HCT116 (cell line): ENCODE results near the gene BICDL2. TPM values are rescaled to one million over a fixed set of nuclear protein-coding genes. Genes with fewer than 3 reads are reported as not detected.

ENCODE experiments used
- ATAC-seq: fragments of 200-7000 bp; cut with Tn5 transposase; 2 replicates; pipeline ENCODE4 v1.9.1; 2020; ENCODE audit warnings: mild to moderate bottlenecking, moderate library complexity
- BruUV-seq: library from RNA; stranded (reverse); fragments of 400-500 nt; replicated peaks from 2 replicates; lab custom pipeline; 2021; lab: Mats Ljungman, UMichigan
- CTCF ChIA-PET: fragments of 300-600 bp; sonication (Branson Sonifier 250); formaldehyde crosslinking; loops from one replicate; lab custom pipeline; 2021; ENCODE audit warnings: antibody characterized with exemption; lab: Charles Lee
- POLR2A ChIA-PET: fragments of 300-600, 350-600 bp; sonication (Branson Sonifier 250); formaldehyde crosslinking; loops from one replicate; lab custom pipeline; 2021; ENCODE audit warnings: antibody characterized with exemption; lab: Charles Lee
- RAD21 ChIA-PET, 2 experiments: fragments of 300-600 bp; sonication (Branson Sonifier 250); formaldehyde crosslinking; loops; one replicate each; lab custom pipeline; 2023; ENCODE audit warnings: low total read pairs in 2 of 2; ENCODE audit not compliant: uncharacterized antibody in 2 of 2, unreplicated experiment in 2 of 2, low non-redundant PET in 1 of 2; lab: Charles Lee
- DNase-seq: peaks from one replicate; pipeline ENCODE4 v3.0.0-alpha.2; 2010; ENCODE audit warnings: low read depth, low spot score
- H2AFZ ChIP-seq: fragments of 200-600 bp; shearing (Covaris generic), sonication (generic); 2 replicates; pipeline ENCODE4 v1.6.1; 2017; ENCODE audit warnings: low read depth, mixed run types, mixed read lengths, antibody characterized with exemption, low read length; ENCODE audit not compliant: poor library complexity, severe bottlenecking
- H3K27ac ChIP-seq: 2 replicates; pipeline ENCODE4 v1.5.1; 2012; ENCODE audit warnings: low read depth, low read length
- H3K27me3 ChIP-seq: fragments of 200-600 bp; sonication (generic); 2 replicates; pipeline ENCODE4 v1.6.1; 2016; ENCODE audit warnings: mixed run types, low read length, mixed read lengths; ENCODE audit not compliant: insufficient read depth
- H3K36me3 ChIP-seq, 2 experiments: fragments of 200-500 bp in 1 of 2; fragments of 200-600 bp in 1 of 2; sonication (Bioruptor generic) in 1 of 2; sonication (generic) in 1 of 2; 2 replicates each; pipeline versions ENCODE4 v1.5.1 to v1.6.1; 2014 to 2016; ENCODE audit warnings: low read length in 2 of 2, inconsistent platforms in 1 of 2, mixed read lengths in 1 of 2, mixed run types in 1 of 2; ENCODE audit not compliant: insufficient read depth in 2 of 2, control insufficient read depth in 1 of 2
- H3K4me1 ChIP-seq, 2 experiments: fragments of 200-600 bp in 1 of 2; sonication (generic) in 1 of 2; 2 replicates each; pipeline versions ENCODE4 v1.5.1 to v1.6.1; 2012 to 2017; ENCODE audit warnings: low read length in 2 of 2, inconsistent platforms in 1 of 2, mild to moderate bottlenecking in 1 of 2, mixed read lengths in 1 of 2, mixed run types in 1 of 2, moderate library complexity in 1 of 2; ENCODE audit not compliant: insufficient read depth in 2 of 2, control insufficient read depth in 1 of 2
- H3K4me2 ChIP-seq: fragments of 200-600 bp; sonication (generic); 2 replicates; pipeline ENCODE4 v1.6.1; 2017; ENCODE audit warnings: mixed run types, low read length, mixed read lengths
- H3K4me3 ChIP-seq, 2 experiments: fragments of 200-600 bp in 1 of 2; sonication (generic) in 1 of 2; replicated peaks in 1 of 2; 2 replicates each; pipeline ENCODE4 v1.5.1; 2011 to 2016; ENCODE audit warnings: low read length in 2 of 2, control low read depth in 1 of 2, low read depth in 1 of 2, mild to moderate bottlenecking in 1 of 2, mixed read lengths in 1 of 2, mixed run types in 1 of 2
- H3K79me2 ChIP-seq: fragments of 200-600 bp; sonication (generic); 2 replicates; pipeline ENCODE4 v1.6.1; 2017; ENCODE audit warnings: mild to moderate bottlenecking, mixed run types, low read length, moderate library complexity, mixed read lengths; ENCODE audit not compliant: insufficient read depth
- H3K9ac ChIP-seq: fragments of 200-600 bp; sonication (generic); 2 replicates; pipeline ENCODE4 v1.6.1; 2016; ENCODE audit warnings: low read length, mixed read lengths
- H3K9me2 ChIP-seq: fragments of 200-600 bp; sonication (generic), shearing (Covaris generic); 2 replicates; pipeline ENCODE4 v1.6.1; 2017; ENCODE audit warnings: mixed run types, mild to moderate bottlenecking, moderate library complexity; ENCODE audit not compliant: insufficient read depth
- H3K9me3 ChIP-seq, 2 experiments: fragments of 200-500 bp in 1 of 2; fragments of 200-600 bp in 1 of 2; sonication (Bioruptor generic) in 1 of 2; sonication (generic) in 1 of 2; 2 replicates each; pipeline ENCODE4 v1.6.1; 2014 to 2017; ENCODE audit warnings: low read length in 2 of 2, mixed read lengths in 2 of 2, inconsistent platforms in 1 of 2, low read depth in 1 of 2, mild to moderate bottlenecking in 1 of 2, mixed run types in 1 of 2, moderate library complexity in 1 of 2; ENCODE audit not compliant: control insufficient read depth in 1 of 2, insufficient read depth in 1 of 2
- H4K20me1 ChIP-seq: fragments of 200-600 bp; sonication (generic), shearing (Covaris generic); 2 replicates; pipeline ENCODE4 v1.6.1; 2017; ENCODE audit warnings: mixed run types, mild to moderate bottlenecking, moderate library complexity; ENCODE audit not compliant: insufficient read depth
- CBX3 ChIP-seq: IDR thresholded peaks from 2 replicates; pipeline ENCODE4 v1.6.1; 2012; ENCODE audit warnings: low read depth
- CEBPB ChIP-seq: IDR thresholded peaks from 2 replicates; pipeline ENCODE4 v1.6.1; 2012; ENCODE audit warnings: low read depth
- EGR1 ChIP-seq: IDR thresholded peaks from 2 replicates; pipeline ENCODE4 v1.6.1; 2012; ENCODE audit warnings: low read depth
- FOSL1 ChIP-seq: IDR thresholded peaks from 2 replicates; pipeline ENCODE4 v1.6.1; 2012; ENCODE audit warnings: low read depth
- POLR2A ChIP-seq: IDR thresholded peaks from 2 replicates; pipeline ENCODE4 v1.7.0; 2011; ENCODE audit warnings: borderline replicate concordance; ENCODE audit not compliant: insufficient read depth, insufficient read length; ENCODE audit errors: extremely low read depth
- SIN3A ChIP-seq: IDR thresholded peaks from 2 replicates; pipeline ENCODE4 v1.6.1; 2012; ENCODE audit warnings: low read depth
- SRF ChIP-seq: IDR thresholded peaks from 2 replicates; pipeline ENCODE4 v1.6.1; 2012; ENCODE audit warnings: low read depth
- intact Hi-C: fragments of 100-400 bp; cut with micrococcal nuclease; formaldehyde crosslinking; loops from 2 replicates; pipeline ENCODE4 v1.10.0; 2022
- total RNA-seq: library from RNA; stranded (reverse); gene quantifications from one replicate; pipeline ENCODE4 v1.2.1, GENCODE V29; 2021; ENCODE audit not compliant: unreplicated experiment
- TF ChIP-seq, protein P1 (sequence below), 3 experiments: fragments of 200-600 bp in 1 of 3; sonication (generic) in 1 of 3; IDR thresholded peaks in 2 of 3; conservative IDR thresholded peaks in 1 of 3; 2 replicates each; pipeline ENCODE4 v1.5.1; 2012 to 2017; ENCODE audit warnings: low read depth in 2 of 3, low read length in 2 of 3, antibody characterized with exemption in 1 of 3, borderline replicate concordance in 1 of 3, control low read depth in 1 of 3, mild to moderate bottlenecking in 1 of 3, mixed read lengths in 1 of 3, mixed run types in 1 of 3, moderate library complexity in 1 of 3; ENCODE audit not compliant: insufficient read depth in 1 of 3

BICDL2 gene
- total RNA-seq, 1 experiment from 2014 or later: 21.3 TPM

DNA sequence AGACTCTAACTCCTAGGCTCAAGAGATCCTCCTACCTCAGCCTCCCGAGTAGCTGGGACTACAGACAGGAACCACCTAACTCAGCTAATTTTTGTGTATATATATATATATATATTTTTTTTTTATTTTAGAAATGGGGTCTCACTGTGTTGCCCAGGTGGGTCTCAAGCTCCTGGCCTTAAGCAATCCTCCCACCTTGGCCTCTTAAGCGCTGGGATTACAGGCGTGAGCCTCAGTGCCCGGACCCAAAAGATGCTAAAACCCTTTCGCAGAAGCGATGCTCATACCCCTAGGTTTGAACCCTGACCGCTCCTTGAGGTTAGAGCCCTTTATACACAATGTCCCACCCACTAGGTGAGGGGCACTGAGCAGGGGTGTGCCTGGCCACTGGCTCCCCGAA lies 26.2 kb downstream of the BICDL2 start:
- no peak overlapping the region for H2AFZ ChIP-seq
- no peaks in the 10 kb centered on the region for H3K9me2 ChIP-seq
- no peak for TF ChIP-seq FOSL1
- no peak for TF ChIP-seq CEBPB
- TF ChIP-seq, protein P1, sequence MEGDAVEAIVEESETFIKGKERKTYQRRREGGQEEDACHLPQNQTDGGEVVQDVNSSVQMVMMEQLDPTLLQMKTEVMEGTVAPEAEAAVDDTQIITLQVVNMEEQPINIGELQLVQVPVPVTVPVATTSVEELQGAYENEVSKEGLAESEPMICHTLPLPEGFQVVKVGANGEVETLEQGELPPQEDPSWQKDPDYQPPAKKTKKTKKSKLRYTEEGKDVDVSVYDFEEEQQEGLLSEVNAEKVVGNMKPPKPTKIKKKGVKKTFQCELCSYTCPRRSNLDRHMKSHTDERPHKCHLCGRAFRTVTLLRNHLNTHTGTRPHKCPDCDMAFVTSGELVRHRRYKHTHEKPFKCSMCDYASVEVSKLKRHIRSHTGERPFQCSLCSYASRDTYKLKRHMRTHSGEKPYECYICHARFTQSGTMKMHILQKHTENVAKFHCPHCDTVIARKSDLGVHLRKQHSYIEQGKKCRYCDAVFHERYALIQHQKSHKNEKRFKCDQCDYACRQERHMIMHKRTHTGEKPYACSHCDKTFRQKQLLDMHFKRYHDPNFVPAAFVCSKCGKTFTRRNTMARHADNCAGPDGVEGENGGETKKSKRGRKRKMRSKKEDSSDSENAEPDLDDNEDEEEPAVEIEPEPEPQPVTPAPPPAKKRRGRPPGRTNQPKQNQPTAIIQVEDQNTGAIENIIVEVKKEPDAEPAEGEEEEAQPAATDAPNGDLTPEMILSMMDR (IDR thresholded peaks at IDR 0.05 in 2 of 3, conservative IDR thresholded peaks at IDR 0.05 in 1 of 3; ENCODE audit: borderline replicate concordance in 1 of 3, insufficient read depth in 1 of 3, low read depth in 2 of 3, low read length in 2 of 3): no peak
- TF ChIP-seq SRF: no peak
- TF ChIP-seq EGR1: no peak
- TF ChIP-seq POLR2A: no peak
- no peak for TF ChIP-seq SIN3A
- TF ChIP-seq CBX3: no peak
- peak overlapping the region in 1 of 2 experiments; percentile 46; a peak in 1 of 4 replicates for H3K4me3 ChIP-seq
- intact Hi-C loops: no loop called here
- no peaks in the 10 kb centered on the region for H3K27me3 ChIP-seq
- no peak for DNase-seq
- peaks cover 65 to 98% of the 10 kb centered on the region in 2 experiments for H3K4me1 ChIP-seq
- no peaks in the 10 kb centered on the region for H4K20me1 ChIP-seq
- peak overlapping the region; percentile 76 for H3K27ac ChIP-seq
- peak overlapping the region; percentile 64; the same call in 1 of the 2 replicates for H3K9ac ChIP-seq
- ChIA-PET CTCF (interaction anchor here (1.0 to 2.1 kb wide), 5 partner anchors 10 to 21 kb away, joined by 3 to 12 read pairs (median 6); partner anchors contain the start of genes HCFC1R1, THOC6 and TNFRSF12A), POLR2A (interaction anchor here (0.6 to 11.4 kb wide), 3 partner anchors 11 to 291 kb away, joined by 4 to 188 read pairs (median 4); partner anchors contain the start of genes CLDN6, HCFC1R1, PRSS27 and THOC6), RAD21 (no interaction called here)
- H3K79me2 ChIP-seq: no peaks in the 10 kb centered on the region
- no peaks in the 10 kb centered on the region for H3K9me3 ChIP-seq
- peak overlapping the region; percentile 84 for H3K4me2 ChIP-seq
- BruUV-seq: no TSS peak
- no peak for ATAC-seq
- no peaks in the 10 kb centered on the region for H3K36me3 ChIP-seq
